ENCODE measurements around the gene CUTA. TPM values are rescaled to one million over a fixed set of nuclear protein-coding genes. Genes with fewer than 3 reads are reported as not detected.

CUTA gene
- total RNA-seq, 1 experiment from 2014 or later = 257 TPM

DNA sequence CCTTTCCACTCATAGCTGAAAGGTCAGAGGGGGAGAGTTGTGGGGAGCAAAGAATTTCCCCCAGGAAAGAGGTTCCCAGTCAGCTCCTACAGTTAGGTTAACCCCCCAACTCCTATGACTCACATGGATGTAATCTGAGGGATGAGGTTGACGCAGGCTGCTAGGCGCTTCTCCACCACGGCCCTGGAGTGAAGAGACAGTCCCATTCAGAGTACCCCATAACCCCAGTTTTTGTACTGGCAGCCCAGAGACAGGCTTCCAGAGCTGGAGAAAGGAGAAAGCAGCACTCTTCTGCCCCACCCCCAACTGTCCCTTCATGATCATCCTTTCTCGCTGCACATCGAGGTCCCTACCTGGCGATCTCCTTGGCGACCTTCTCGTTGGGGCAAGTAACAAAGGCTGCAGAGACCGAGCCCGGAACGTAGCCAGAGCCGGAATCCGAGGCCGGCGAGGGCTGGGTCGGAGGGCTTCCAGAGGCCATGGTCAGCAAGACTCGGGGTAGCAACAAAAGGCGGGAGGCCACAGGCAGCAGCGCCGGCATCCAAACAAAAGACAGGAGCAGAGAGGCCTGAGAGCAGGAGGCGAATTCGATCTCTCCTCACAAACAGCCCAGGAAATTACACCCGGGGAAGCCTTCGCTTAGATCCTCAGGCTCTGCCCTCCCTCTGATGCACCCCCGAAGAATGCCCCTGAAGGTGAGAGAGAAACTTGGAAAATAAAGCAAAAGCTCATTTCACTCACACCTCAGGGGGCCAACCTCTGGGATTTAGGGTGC, 592 bp downstream of the CUTA start:
- Histone ChIP-seq H3K79me2 (ENCODE audit: insufficient read depth, low read length) (peaks cover 10% of the 10 kb centered on the region; the same call in 1 of the 2 replicates), H3K79me1 (ENCODE audit: insufficient read depth, low read depth, low read length, poor library complexity, severe bottlenecking) (no peaks in the 10 kb centered on the region), H3K14ac (ENCODE audit: insufficient read depth, low read length) (no peak overlapping the region; the same call in 1 of the 2 replicates), H2AK5ac (ENCODE audit: insufficient read length, low read length) (no peak overlapping the region), H3K4ac (ENCODE audit: low read depth, low read length) (no peak overlapping the region), H4K20me1 (ENCODE audit: control insufficient read depth, insufficient read depth, insufficient read length) (no peaks in the 10 kb centered on the region), H4K8ac (replicated peaks; ENCODE audit: insufficient read length, low read depth, low read length) (no peak overlapping the region), H3K9me3 (ENCODE audit: control insufficient read depth, low read depth, low read length) (no peaks in the 10 kb centered on the region), H3T11ph (ENCODE audit: low read length) (no peak overlapping the region), H3K23ac (ENCODE audit: insufficient read length, low read depth, low read length) (no peak overlapping the region), H2BK5ac (ENCODE audit: insufficient read length, low read length) (no peak overlapping the region), H2AFZ (ENCODE audit: low read length) (no peak overlapping the region), H2BK120ac (ENCODE audit: low read depth, low read length, poor library complexity, severe bottlenecking) (no peak overlapping the region), H3K27me3 (ENCODE audit: insufficient read depth, low read length) (no peaks in the 10 kb centered on the region), H3K18ac (ENCODE audit: insufficient read length, low read depth, low read length) (peak overlapping the region; percentile 6), H3K27ac (ENCODE audit: insufficient read length, low read depth, low read length) (peak overlapping the region; percentile 6), H3K9ac (ENCODE audit: extremely low read depth, insufficient read length, low read length) (peak overlapping the region; percentile 81), H3K4me2 (ENCODE audit: insufficient read depth, insufficient read length, low read length) (peak overlapping the region; percentile 96), H3K56ac (ENCODE audit: insufficient read length, low read depth, low read length) (no peak overlapping the region), H2BK20ac (ENCODE audit: low read depth, low read length, poor library complexity, severe bottlenecking) (no peak overlapping the region), H4K91ac (ENCODE audit: insufficient read length, low read depth, low read length) (no peak overlapping the region), H4K5ac (ENCODE audit: insufficient read length, low read depth, low read length) (no peak overlapping the region), H3K23me2 (ENCODE audit: insufficient read length, low read depth, low read length, poor library complexity, severe bottlenecking) (peaks cover 21% of the 10 kb centered on the region), H3K4me1 (ENCODE audit: insufficient read depth, low read length) (peaks cover 3% of the 10 kb centered on the region; the same call in 1 of the 2 replicates), H2BK12ac (ENCODE audit: insufficient read length, low read depth, low read length) (no peak overlapping the region), H2BK15ac (ENCODE audit: low read depth, low read length) (no peak overlapping the region)
- Mint-ChIP-seq H3K27me3 (ENCODE audit: low read depth) (peaks cover 1% of the 10 kb centered on the region), H3K9me3 (no peaks in the 10 kb centered on the region), H3K27ac (peak overlapping the region; percentile 97 to 100 (median 98)), H3K36me3 (ENCODE audit: insufficient read depth in 1 of 3, low read depth in 3 of 3) (peaks cover 31 to 54% (median 49%) of the 10 kb centered on the region in 3 experiments), H3K4me1 (peaks cover 51 to 63% of the 10 kb centered on the region in 2 experiments), H3K4me3 (peak overlapping the region; percentile 97 to 98)
- peak; percentile 37 for DNase-seq
- no CpG with 5 or more reads among the region's 25 CpGs for WGBS (ENCODE audit: extremely low coverage, insufficient read length, low lambda C conversion rate)
- TF ChIP-seq, protein P1, sequence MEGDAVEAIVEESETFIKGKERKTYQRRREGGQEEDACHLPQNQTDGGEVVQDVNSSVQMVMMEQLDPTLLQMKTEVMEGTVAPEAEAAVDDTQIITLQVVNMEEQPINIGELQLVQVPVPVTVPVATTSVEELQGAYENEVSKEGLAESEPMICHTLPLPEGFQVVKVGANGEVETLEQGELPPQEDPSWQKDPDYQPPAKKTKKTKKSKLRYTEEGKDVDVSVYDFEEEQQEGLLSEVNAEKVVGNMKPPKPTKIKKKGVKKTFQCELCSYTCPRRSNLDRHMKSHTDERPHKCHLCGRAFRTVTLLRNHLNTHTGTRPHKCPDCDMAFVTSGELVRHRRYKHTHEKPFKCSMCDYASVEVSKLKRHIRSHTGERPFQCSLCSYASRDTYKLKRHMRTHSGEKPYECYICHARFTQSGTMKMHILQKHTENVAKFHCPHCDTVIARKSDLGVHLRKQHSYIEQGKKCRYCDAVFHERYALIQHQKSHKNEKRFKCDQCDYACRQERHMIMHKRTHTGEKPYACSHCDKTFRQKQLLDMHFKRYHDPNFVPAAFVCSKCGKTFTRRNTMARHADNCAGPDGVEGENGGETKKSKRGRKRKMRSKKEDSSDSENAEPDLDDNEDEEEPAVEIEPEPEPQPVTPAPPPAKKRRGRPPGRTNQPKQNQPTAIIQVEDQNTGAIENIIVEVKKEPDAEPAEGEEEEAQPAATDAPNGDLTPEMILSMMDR (conservative IDR thresholded peaks at IDR 0.05) = no peak

All from H9 (cell line).